Right lobe of liver (tissue), 4 donors: ENCODE data around the gene IL15RA.

Experiments
- CTCF ChIP-seq, 4 donors: fragments of 200-600 bp in 3 of 4; fragments of 450-650 bp in 1 of 4; IDR thresholded peaks; one replicate each; pipeline versions ENCODE4 v1.5.1 to v1.8.0; 2016 to 2022; ENCODE audit warnings: antibody characterized with exemption in 4 of 4, mild to moderate bottlenecking in 2 of 4
- POLR2A ChIP-seq: fragments of 450-650 bp; IDR thresholded peaks from one replicate; pipeline ENCODE4 v1.6.1; 2017; ENCODE audit warnings: antibody characterized with exemption, mild to moderate bottlenecking
- donor health status: DM: no; HTN: no; CAD: no.
- donor health status: DM: no; HTN: no; CAD: no.
- donor health status: DM: no; HTN: yes; CAD: no.

DNA sequence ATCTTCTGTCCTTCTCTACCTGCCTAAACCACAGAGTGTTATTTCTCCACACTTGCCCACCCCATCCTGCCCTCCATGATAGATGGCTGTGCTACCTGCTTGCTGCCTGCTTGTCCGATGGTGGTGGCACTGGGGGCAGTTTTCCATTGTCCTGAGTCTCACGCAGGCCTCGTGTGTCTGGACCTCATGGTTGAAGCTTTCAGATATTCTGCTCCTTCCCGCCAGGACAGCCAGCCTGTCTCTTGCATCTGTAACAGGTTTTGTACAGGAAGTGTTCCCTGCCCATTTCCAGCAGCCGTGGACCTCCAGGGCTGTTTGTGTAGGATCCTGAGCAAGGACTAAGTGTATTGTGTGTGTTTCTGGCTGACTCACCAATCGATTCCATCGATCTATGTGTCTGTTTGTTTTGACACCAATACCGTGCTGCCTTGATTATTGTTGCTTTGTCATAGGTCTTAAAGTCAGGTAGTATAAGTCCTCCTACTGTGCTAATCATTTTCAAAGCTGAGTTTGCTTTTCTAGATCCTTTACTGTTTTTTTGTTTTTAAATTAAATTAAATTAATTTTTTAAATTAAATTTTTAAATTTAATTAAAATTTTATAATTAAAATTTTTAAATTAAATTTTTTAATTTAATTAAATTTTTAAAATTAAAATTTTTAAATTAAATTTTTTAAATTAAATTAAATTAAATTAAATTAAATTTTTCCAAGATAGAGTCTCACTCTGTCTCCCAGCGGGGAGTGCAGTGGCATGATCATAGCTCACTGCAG lies 8.5 kb downstream of the IL15RA start:
- TF ChIP-seq POLR2A, result peak; percentile 41
- TF ChIP-seq CTCF (IDR thresholded peaks at IDR 0.05), result no peak
